Measurements from ENCODE around the gene GALNT2. TPM values are rescaled to one million over a fixed set of nuclear protein-coding genes. Genes with fewer than 3 reads are reported as not detected.

The GALNT2 gene
- total and polyA plus RNA-seq, 10 of the 15 experiments (the other 5 are each of a cell fraction or from before 2014, with no cell fraction given): 0.52 to 27.7 (median 16.3) TPM

- Histone ChIP-seq H3K27me3 (replicated peaks in 1 of 2; ENCODE audit: control insufficient read depth in 2 of 2, insufficient read depth in 2 of 2, low read length in 1 of 2) (no peaks in the 10 kb centered on the region), H3K27ac (ENCODE audit: control insufficient read depth, insufficient read depth) (peak overlapping the region; percentile 79), H3K4me2 (ENCODE audit: control insufficient read depth, insufficient read depth) (no peak overlapping the region), H3K36me3 (ENCODE audit: control insufficient read depth in 2 of 2, insufficient read depth in 2 of 2, low read length in 1 of 2) (no peaks in the 10 kb centered on the region), H3K4me3 (no peak overlapping the region), H3K4me1 (ENCODE audit: control insufficient read depth, insufficient read depth, low read length) (peaks cover 26% of the 10 kb centered on the region), H2AFZ (ENCODE audit: control insufficient read depth, low read depth, low read length) (no peak overlapping the region), H3K9me3 (replicated peaks; ENCODE audit: control insufficient read depth, insufficient read depth, low read length) (no peaks in the 10 kb centered on the region; the same call in 2 of the 3 replicates), H3K79me2 (ENCODE audit: control insufficient read depth, insufficient read depth, low read length) (peaks cover 23% of the 10 kb centered on the region), H4K20me1 (ENCODE audit: control insufficient read depth, insufficient read depth) (no peaks in the 10 kb centered on the region), H3K9ac (ENCODE audit: control insufficient read depth, insufficient read depth, low read length) (no peak overlapping the region)
- ChIA-PET SMC1A (ENCODE audit: uncharacterized antibody, unreplicated experiment) (interaction anchor here (0.9 to 2.8 kb wide), 11 partner anchors 11 to 48 kb away, joined by 3 to 10 read pairs (median 5); no protein-coding TSS in a partner anchor), RAD21 (ENCODE audit: unreplicated experiment) (interaction anchor here (1.3 to 2.4 kb wide), 4 partner anchors 11 to 61 kb away, joined by 3 to 30 read pairs (median 8); no protein-coding TSS in a partner anchor), POLR2A (interaction anchor here (0.8 to 1.6 kb wide), 4 partner anchors 20 to 61 kb away, joined by 3 to 4 read pairs (median 4); no protein-coding TSS in a partner anchor), CTCF (interaction anchor here (1.4 kb wide), 1 partner anchor 25 kb away, joined by 6 read pairs; no protein-coding TSS in a partner anchor)
- ATAC-seq (no peak; the same call in 1 of the 3 replicates), FAIRE-seq (no peak), DNase-seq (ENCODE audit: low read depth, low spot score) (no peak)
- BruUV-seq (replicated peaks): TSS peak; percentile 45
- TF ChIP-seq IKZF1 (conservative IDR thresholded peaks at IDR 0.05) (no peak), PAX5 (IDR thresholded peaks at IDR 0.05; ENCODE audit: borderline replicate concordance, low read depth, low read length) (0 out of 2 replicates have a peak, but pooled peaks have one; percentile 16), RAD51 (IDR thresholded peaks at IDR 0.05) (peak; percentile 55; the same call in 1 of the 2 replicates), CREM (IDR thresholded peaks at IDR 0.05; ENCODE audit: low read depth) (no peak), ZNF24 (IDR thresholded peaks at IDR 0.05) (no peak), SUPT20H (IDR thresholded peaks at IDR 0.05; ENCODE audit: borderline replicate concordance, control insufficient read depth, low read depth, low read length) (no peak), NFYA (IDR thresholded peaks at IDR 0.05; ENCODE audit: borderline replicate concordance, low read depth, low read length) (no peak), SMARCA5 (IDR thresholded peaks at IDR 0.05) (0 out of 2 replicates have a peak, but pooled peaks have one; percentile 12)
- WGBS (ENCODE audit: insufficient coverage, insufficient replicate concordance, low lambda C conversion rate, missing lambda C conversion rate): 47% methylated on average over 2 of the region's 2 CpGs
- intact Hi-C loops (cut with micrococcal nuclease; ENCODE audit: unreplicated experiment) (loop anchor here (1.0 kb wide), 1 partner anchor 47 kb away; no protein-coding TSS in a partner anchor), in situ Hi-C loops (cut with MboI) (no loop called here)
These were observed 103.6 kb downstream of the GALNT2 start for GRCh38 chr1:230170622-230171021.
